Smooth muscle cell of the pulmonary artery (primary cell): ENCODE data around the gene MEP1A. TPM values are rescaled to one million over a fixed set of nuclear protein-coding genes. Genes with fewer than 3 reads are reported as not detected.

Experiments used
- total RNA-seq: library from RNA; depleted of rRNA; stranded (reverse); fragments of >200 nt; gene quantifications from 2 replicates; pipeline ENCODE4 v1.2.3, GENCODE V29; 2014

Gene MEP1A
- total RNA-seq: not detected in 2 replicates

DNA sequence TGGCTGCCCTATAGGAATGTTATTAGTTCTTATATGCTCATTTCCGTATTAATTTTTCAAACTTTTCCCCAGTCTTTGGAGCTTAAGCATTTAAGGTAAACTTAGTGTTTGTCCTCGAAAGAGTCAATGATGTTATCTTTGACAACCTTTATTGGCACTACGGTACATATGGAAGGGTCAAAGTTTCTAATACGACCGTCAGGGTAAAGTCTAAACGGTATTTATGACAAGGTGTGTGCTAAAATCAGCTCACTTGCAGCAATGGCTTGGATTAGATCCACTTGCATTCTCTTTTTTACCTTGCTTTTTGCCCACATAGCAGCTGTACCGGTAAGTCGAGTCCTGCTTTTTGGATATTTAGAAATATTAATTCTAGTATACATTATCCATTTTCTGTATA, at the start of gene MEP1A:
Gene MEP1A (plus strand): TSS at position 252 of the 400 bp plus-strand sequence. CDS start 10 bp downstream, at position 262.

DNA sequence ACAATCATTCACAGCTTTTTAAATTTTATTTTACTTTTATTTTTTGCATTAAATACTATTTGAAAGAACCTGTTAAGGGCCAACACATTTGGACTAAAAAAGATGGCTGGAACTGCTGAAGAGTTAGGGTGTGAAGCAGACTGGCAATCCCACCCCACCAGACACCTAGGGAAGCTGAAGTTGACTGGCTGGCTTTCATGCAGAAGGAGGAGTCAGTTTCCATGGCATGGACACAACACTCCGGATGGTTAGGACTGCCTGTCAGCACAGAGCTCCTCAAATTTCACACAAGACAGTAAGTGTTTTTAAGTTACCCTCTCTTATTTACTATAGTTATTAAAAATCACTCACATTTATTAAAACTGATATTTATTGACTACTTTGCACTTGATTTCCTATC, 46.5 kb upstream of the MEP1A start, which contains the start of gene ANKRD66:
Gene ANKRD66 (plus strand): TSS at position 238 of the 400 bp plus-strand sequence. CDS start 5,016 bp downstream, outside the sequence.

Other genes with a start within 250 kb of the MEP1A start
- 0.07 and 0.78 TPM in 2 replicates for gene CYP39A1, start 140.6 kb upstream of the MEP1A start, total RNA-seq
- 5.0 and 7.0 TPM in 2 replicates for gene SLC25A27, start 140.4 kb upstream of the MEP1A start, total RNA-seq
- gene TDRD6, start 105.5 kb upstream of the MEP1A start, total RNA-seq: 0.13 and 0.26 TPM in 2 replicates
- not detected in 2 replicates for gene PLA2G7, start 58.0 kb upstream of the MEP1A start, total RNA-seq
- not detected in 2 replicates for gene ANKRD66, start 46.5 kb upstream of the MEP1A start, total RNA-seq
- 5.5 and 39.0 TPM in 2 replicates for gene ADGRF5, start 128.5 kb downstream of the MEP1A start, total RNA-seq
- not detected in 2 replicates for gene ADGRF1, start 248.9 kb downstream of the MEP1A start, total RNA-seq